ENCODE data around the gene UBXN7. TPM values are rescaled to one million over a fixed set of nuclear protein-coding genes. Genes with fewer than 3 reads are reported as not detected.
"Not testable (repeated sequence)": the region's sequence is repeated elsewhere in the genome, so short reads cannot be mapped to it uniquely, and the experiment has no call there.

Gene UBXN7
- total and polyA plus RNA-seq, 2 donors (not counting 3 experiments of a cell fraction or from before 2014, with no cell fraction given) = 9.9 to 57.0 TPM

DNA sequence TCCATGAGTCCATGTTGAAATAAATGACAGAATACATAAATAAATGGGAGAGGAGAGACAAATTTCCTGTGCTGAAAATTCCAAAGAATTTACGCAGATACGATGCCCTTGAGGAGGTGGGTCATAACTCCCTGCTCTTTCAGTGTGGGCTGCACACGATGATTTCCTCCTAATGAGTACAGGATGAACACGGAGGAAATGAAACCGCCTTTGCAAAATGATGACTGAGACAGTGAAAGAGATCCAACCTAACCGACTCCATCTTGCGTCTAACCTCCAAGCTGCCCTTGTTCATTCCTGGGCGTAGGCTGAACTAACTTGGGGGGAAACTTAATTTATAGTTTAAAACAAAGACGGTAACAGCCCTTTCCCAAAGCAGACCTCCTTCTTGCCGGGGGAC is 129.7 kb downstream of the UBXN7 start:
- BruUV-seq (replicated peaks); FAIRE-seq; DNase-seq (ENCODE audit: low read depth, low spot score); H3K9me3 ChIP-seq (replicated peaks; ENCODE audit: control insufficient read depth, insufficient read depth, low read length); dilution Hi-C loops (cut with MboI; ENCODE audit: extremely low pct_ligation_motif_present, low sequenced_read_pairs); H3K9ac ChIP-seq (replicated peaks; ENCODE audit: extremely low read depth, insufficient read depth, low read length); H3K4me1 ChIP-seq (ENCODE audit: control insufficient read depth, extremely low read depth, insufficient read depth, low read length); H3K4me3 ChIP-seq (replicated peaks in 1 of 3; ENCODE audit: insufficient read depth in 1 of 3, low read depth in 1 of 3, low read length in 3 of 3); H2AFZ ChIP-seq (ENCODE audit: low read depth, low read length); H3K4me2 ChIP-seq (ENCODE audit: insufficient read depth, low read length); H3K9me1 ChIP-seq (replicated peaks; ENCODE audit: control insufficient read depth, extremely low read depth, insufficient read depth, low read length); H4K20me1 ChIP-seq (replicated peaks; ENCODE audit: control insufficient read depth, extremely low read depth, insufficient read depth, low read length); H3K36me3 ChIP-seq (ENCODE audit: control insufficient read depth in 2 of 2, extremely low read depth in 1 of 2, insufficient read depth in 2 of 2, low read length in 2 of 2); intact Hi-C loops (cut with micrococcal nuclease); H3K79me2 ChIP-seq (ENCODE audit: control insufficient read depth, insufficient read depth, low read length); H3K27me3 ChIP-seq (ENCODE audit: control insufficient read depth in 2 of 2, insufficient read depth in 2 of 2, low read length in 2 of 2); CTCF ChIA-PET; H3K27ac ChIP-seq (ENCODE audit: insufficient read depth, low read depth, low read length); POLR2A ChIA-PET: not testable (repeated sequence)

DNA sequence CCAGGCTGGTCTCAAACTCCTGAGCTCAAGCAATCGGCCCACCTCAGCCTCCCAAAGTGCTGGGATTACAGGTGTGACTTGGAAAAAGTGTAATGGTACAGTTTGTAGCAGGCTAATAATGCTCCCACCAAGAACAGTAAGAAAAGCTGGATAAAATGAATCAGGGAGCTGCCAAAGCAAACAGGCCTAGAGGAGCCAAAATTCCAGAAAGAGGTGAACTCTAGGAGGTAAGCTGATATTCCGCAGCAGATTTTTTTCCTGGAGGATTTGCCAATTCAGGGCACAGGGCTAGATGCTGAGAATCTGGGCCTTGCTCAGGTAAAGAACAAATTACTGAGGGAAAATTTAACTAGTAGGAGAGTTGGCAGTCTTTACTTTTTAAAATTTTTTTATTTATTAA is 133.7 kb downstream of the UBXN7 start:
- CTCF ChIA-PET = interaction anchor here (1.5 kb wide), 1 partner anchor 45 kb away, joined by 4 read pairs; no protein-coding TSS in a partner anchor
- Histone ChIP-seq H3K4me2 (ENCODE audit: insufficient read depth, low read length) (no peak overlapping the region), H3K79me2 (ENCODE audit: control insufficient read depth, insufficient read depth, low read length) (no peaks in the 10 kb centered on the region), H3K9me1 (replicated peaks; ENCODE audit: control insufficient read depth, extremely low read depth, insufficient read depth, low read length) (no peaks in the 10 kb centered on the region), H2AFZ (ENCODE audit: low read depth, low read length) (no peak overlapping the region), H3K4me1 (ENCODE audit: control insufficient read depth, extremely low read depth, insufficient read depth, low read length) (no peaks in the 10 kb centered on the region), H3K9ac (replicated peaks; ENCODE audit: extremely low read depth, insufficient read depth, low read length) (no peak overlapping the region), H3K27ac (ENCODE audit: insufficient read depth, low read depth, low read length) (no peak overlapping the region), H4K20me1 (replicated peaks; ENCODE audit: control insufficient read depth, extremely low read depth, insufficient read depth, low read length) (no peaks in the 10 kb centered on the region), H3K27me3 (ENCODE audit: control insufficient read depth in 2 of 2, insufficient read depth in 2 of 2, low read length in 2 of 2) (no peaks in the 10 kb centered on the region), H3K4me3 (replicated peaks in 1 of 3; ENCODE audit: insufficient read depth in 1 of 3, low read depth in 1 of 3, low read length in 3 of 3) (no peak overlapping the region), H3K36me3 (ENCODE audit: control insufficient read depth in 2 of 2, extremely low read depth in 1 of 2, insufficient read depth in 2 of 2, low read length in 2 of 2) (no peaks in the 10 kb centered on the region), H3K9me3 (replicated peaks; ENCODE audit: control insufficient read depth, insufficient read depth, low read length) (no peaks in the 10 kb centered on the region)
- FAIRE-seq = no peak
- dilution Hi-C loops (cut with MboI; ENCODE audit: extremely low pct_ligation_motif_present, low sequenced_read_pairs) = no loop called here
- DNase-seq (ENCODE audit: low read depth, low spot score) = no peak
- intact Hi-C loops (cut with micrococcal nuclease) = no loop called here
- TF ChIP-seq GATA2 (IDR thresholded peaks at IDR 0.05; ENCODE audit: insufficient read depth, insufficient read length, low read depth, low read length) (no peak), JUN (IDR thresholded peaks at IDR 0.05; ENCODE audit: borderline replicate concordance, insufficient read depth, insufficient read length, low read depth) (no peak), POLR2A (IDR thresholded peaks at IDR 0.05; ENCODE audit: low read depth, low read length) (no peak), MYC (IDR thresholded peaks at IDR 0.05; ENCODE audit: low read depth, low read length) (no peak), FOS (IDR thresholded peaks at IDR 0.05; ENCODE audit: borderline replicate concordance, insufficient read depth, low read length) (no peak), POLR2AphosphoS5 (IDR thresholded peaks at IDR 0.05; ENCODE audit: insufficient read depth, low read depth, low read length) (no peak), EZH2 (IDR thresholded peaks at IDR 0.05; ENCODE audit: borderline replicate concordance, low read depth, low read length, severe bottlenecking) (no peak)
- TF ChIP-seq, protein P1, sequence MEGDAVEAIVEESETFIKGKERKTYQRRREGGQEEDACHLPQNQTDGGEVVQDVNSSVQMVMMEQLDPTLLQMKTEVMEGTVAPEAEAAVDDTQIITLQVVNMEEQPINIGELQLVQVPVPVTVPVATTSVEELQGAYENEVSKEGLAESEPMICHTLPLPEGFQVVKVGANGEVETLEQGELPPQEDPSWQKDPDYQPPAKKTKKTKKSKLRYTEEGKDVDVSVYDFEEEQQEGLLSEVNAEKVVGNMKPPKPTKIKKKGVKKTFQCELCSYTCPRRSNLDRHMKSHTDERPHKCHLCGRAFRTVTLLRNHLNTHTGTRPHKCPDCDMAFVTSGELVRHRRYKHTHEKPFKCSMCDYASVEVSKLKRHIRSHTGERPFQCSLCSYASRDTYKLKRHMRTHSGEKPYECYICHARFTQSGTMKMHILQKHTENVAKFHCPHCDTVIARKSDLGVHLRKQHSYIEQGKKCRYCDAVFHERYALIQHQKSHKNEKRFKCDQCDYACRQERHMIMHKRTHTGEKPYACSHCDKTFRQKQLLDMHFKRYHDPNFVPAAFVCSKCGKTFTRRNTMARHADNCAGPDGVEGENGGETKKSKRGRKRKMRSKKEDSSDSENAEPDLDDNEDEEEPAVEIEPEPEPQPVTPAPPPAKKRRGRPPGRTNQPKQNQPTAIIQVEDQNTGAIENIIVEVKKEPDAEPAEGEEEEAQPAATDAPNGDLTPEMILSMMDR (IDR thresholded peaks at IDR 0.05; ENCODE audit: extremely low read depth in 1 of 2, insufficient read depth in 1 of 2, low read depth in 1 of 2, low read length in 2 of 2) = no peak
- TF ChIP-seq, protein P2, sequence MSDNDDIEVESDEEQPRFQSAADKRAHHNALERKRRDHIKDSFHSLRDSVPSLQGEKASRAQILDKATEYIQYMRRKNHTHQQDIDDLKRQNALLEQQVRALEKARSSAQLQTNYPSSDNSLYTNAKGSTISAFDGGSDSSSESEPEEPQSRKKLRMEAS (IDR thresholded peaks at IDR 0.05; ENCODE audit: insufficient read depth, insufficient read length) = no peak
- POLR2A ChIA-PET = interaction anchor here (1.1 kb wide), 1 partner anchor 19 kb away, joined by 3 read pairs; the partner anchor contains the start of gene DYNLT2B
- no TSS peak for BruUV-seq (replicated peaks)

Data from endothelial cell of umbilical vein (primary cell).